Endothelial cell (in vitro differentiated cells): ENCODE results near the gene MIPEP. TPM values are rescaled to one million over a fixed set of nuclear protein-coding genes. Genes with fewer than 3 reads are reported as not detected.

Source experiments
- DNase-seq: peaks from one replicate; pipeline ENCODE4 v3.0.0; 2021; ENCODE audit warnings: low spot score
- H3K27ac Mint-ChIP-seq: one replicate; pipeline ENCODE4 v1.8.0; 2021; ENCODE audit warnings: mixed read lengths, inconsistent platforms; ENCODE audit not compliant: unreplicated experiment
- H3K27me3 Mint-ChIP-seq: one replicate; pipeline ENCODE4 v1.8.0; 2021; ENCODE audit warnings: mild to moderate bottlenecking, moderate library complexity, mixed read lengths, inconsistent platforms; ENCODE audit not compliant: unreplicated experiment
- H3K36me3 Mint-ChIP-seq: one replicate; pipeline ENCODE4 v1.8.0; 2021; ENCODE audit warnings: mild to moderate bottlenecking, low read depth, mixed read lengths, inconsistent platforms; ENCODE audit not compliant: unreplicated experiment
- H3K4me1 Mint-ChIP-seq: one replicate; pipeline ENCODE4 v1.8.0; 2021; ENCODE audit warnings: mild to moderate bottlenecking, mixed read lengths, inconsistent platforms; ENCODE audit not compliant: unreplicated experiment
- H3K4me3 Mint-ChIP-seq: one replicate; pipeline ENCODE4 v1.8.0; 2021; ENCODE audit warnings: mild to moderate bottlenecking, mixed read lengths, inconsistent platforms; ENCODE audit not compliant: unreplicated experiment
- H3K9me3 Mint-ChIP-seq: one replicate; pipeline ENCODE4 v1.8.0; 2021; ENCODE audit warnings: mixed read lengths, inconsistent platforms; ENCODE audit not compliant: unreplicated experiment
- total RNA-seq: library from RNA; stranded (reverse); fragmentation: NEBNext Ultra II Directional; extraction: Animal tissue kit (Norgen Biotek cat#: 25700); gene quantifications from one replicate; pipeline ENCODE4 v1.2.1, GENCODE V29; 2021; ENCODE audit not compliant: unreplicated experiment
- TF ChIP-seq, protein P1 (sequence below): fragments of 200-600 bp; sonication (generic); IDR thresholded peaks from one replicate; pipeline ENCODE4 v1.5.0; 2021; ENCODE audit warnings: antibody characterized with exemption; ENCODE audit not compliant: unreplicated experiment

The MIPEP gene
- total RNA-seq, 1 donor from 2014 or later: 8.8 TPM

GRCh38 chr13:23915308-23915707 lies 26.1 kb upstream of the MIPEP start:
- Mint-ChIP-seq H3K36me3 (no peaks in the 10 kb centered on the region), H3K27ac (no peak overlapping the region)

DNA sequence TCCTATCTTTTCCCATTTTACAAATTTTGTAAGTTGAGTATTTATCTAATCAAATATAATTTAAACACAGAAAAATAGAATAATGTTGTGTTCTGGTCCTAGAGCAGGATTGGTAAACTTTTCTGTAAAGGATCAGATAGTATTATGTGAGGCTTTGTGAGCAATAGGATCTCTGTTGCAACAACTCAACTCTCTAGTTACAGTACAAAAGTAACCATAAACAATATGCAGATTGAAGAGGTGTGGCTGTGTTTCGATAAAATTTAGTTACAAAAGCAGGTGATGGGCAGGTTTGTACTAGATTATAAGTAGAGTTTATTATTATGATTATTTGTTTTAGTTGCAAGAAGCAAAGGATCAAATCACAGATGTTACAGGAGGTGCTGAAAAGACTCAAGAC lies 23.3 kb upstream of the MIPEP start:
- H3K9me3 Mint-ChIP-seq: no peaks in the 10 kb centered on the region
- no peak overlapping the region for H3K27ac Mint-ChIP-seq
- no peaks in the 10 kb centered on the region for H3K36me3 Mint-ChIP-seq
- H3K27me3 Mint-ChIP-seq: no peaks in the 10 kb centered on the region
- no peak overlapping the region for H3K4me3 Mint-ChIP-seq
- TF ChIP-seq, protein P1, sequence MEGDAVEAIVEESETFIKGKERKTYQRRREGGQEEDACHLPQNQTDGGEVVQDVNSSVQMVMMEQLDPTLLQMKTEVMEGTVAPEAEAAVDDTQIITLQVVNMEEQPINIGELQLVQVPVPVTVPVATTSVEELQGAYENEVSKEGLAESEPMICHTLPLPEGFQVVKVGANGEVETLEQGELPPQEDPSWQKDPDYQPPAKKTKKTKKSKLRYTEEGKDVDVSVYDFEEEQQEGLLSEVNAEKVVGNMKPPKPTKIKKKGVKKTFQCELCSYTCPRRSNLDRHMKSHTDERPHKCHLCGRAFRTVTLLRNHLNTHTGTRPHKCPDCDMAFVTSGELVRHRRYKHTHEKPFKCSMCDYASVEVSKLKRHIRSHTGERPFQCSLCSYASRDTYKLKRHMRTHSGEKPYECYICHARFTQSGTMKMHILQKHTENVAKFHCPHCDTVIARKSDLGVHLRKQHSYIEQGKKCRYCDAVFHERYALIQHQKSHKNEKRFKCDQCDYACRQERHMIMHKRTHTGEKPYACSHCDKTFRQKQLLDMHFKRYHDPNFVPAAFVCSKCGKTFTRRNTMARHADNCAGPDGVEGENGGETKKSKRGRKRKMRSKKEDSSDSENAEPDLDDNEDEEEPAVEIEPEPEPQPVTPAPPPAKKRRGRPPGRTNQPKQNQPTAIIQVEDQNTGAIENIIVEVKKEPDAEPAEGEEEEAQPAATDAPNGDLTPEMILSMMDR: no peak
- no peak for DNase-seq
- no peaks in the 10 kb centered on the region for H3K4me1 Mint-ChIP-seq

More at GRCh38 chr13:23915308-23915707, 26.1 kb upstream of the MIPEP start:
- H3K4me3 Mint-ChIP-seq: no peak overlapping the region
- H3K9me3 Mint-ChIP-seq: no peaks in the 10 kb centered on the region
- TF ChIP-seq, protein P1: no peak
- H3K4me1 Mint-ChIP-seq: no peaks in the 10 kb centered on the region
- DNase-seq: no peak
- no peaks in the 10 kb centered on the region for H3K27me3 Mint-ChIP-seq

GRCh38 chr13:23909606-23910005 lies 20.4 kb upstream of the MIPEP start:
- Mint-ChIP-seq H3K36me3 (peaks cover 2% of the 10 kb centered on the region), H3K27ac (no peak overlapping the region), H3K9me3 (no peaks in the 10 kb centered on the region), H3K27me3 (no peaks in the 10 kb centered on the region), H3K4me1 (peaks cover under 1% of the 10 kb centered on the region), H3K4me3 (no peak overlapping the region)
- TF ChIP-seq, protein P1: no peak
- DNase-seq: no peak

DNA sequence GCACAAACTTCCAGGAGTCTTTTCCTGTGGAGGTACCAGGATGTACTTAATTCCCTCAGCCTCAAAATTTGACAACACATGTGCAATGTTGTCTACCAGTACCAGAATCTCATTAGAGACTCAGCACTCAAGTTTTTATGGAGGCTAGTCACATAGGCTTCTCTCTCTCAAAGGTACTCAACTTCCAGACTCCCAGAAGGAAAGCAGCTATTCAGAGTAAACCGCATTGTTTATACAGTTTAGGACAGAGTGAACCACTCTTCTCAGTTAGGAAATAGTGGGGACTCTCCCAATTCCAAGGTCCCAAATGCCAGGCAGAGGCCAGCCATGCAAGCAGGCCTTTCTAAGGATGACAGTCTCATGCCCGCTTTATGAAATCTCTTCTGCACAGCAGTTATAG lies 16.6 kb upstream of the MIPEP start:
- Mint-ChIP-seq H3K4me1 (peaks cover 10% of the 10 kb centered on the region), H3K27ac (no peak overlapping the region), H3K9me3 (no peaks in the 10 kb centered on the region), H3K36me3 (peaks cover 4% of the 10 kb centered on the region), H3K4me3 (no peak overlapping the region), H3K27me3 (peaks cover 2% of the 10 kb centered on the region)
- TF ChIP-seq, protein P1: no peak
- no peak for DNase-seq

- TF ChIP-seq, protein P1: no peak
These were observed 14.7 kb upstream of the MIPEP start for GRCh38 chr13:23903906-23904280.

More at GRCh38 chr13:23903906-23904280, 14.7 kb upstream of the MIPEP start:
- no peak overlapping the region for H3K4me3 Mint-ChIP-seq
- H3K27ac Mint-ChIP-seq: no peak overlapping the region
- DNase-seq: peak; percentile 34
- H3K9me3 Mint-ChIP-seq: no peaks in the 10 kb centered on the region
- peaks cover 12% of the 10 kb centered on the region for H3K4me1 Mint-ChIP-seq
- peaks cover 4% of the 10 kb centered on the region for H3K36me3 Mint-ChIP-seq
- peaks cover 5% of the 10 kb centered on the region for H3K27me3 Mint-ChIP-seq
